Measurements from ENCODE around the gene ARHGAP27.

Gene ARHGAP27

GRCh38 chr17:45374501-45374900 is 58.2 kb downstream of the ARHGAP27 start:
- no peak for TF ChIP-seq ZNF274 (IDR thresholded peaks at IDR 0.05; ENCODE audit: low read depth, low read length)
- no peak overlapping the region for H3K4me3 ChIP-seq (ENCODE audit: low read length)

GRCh38 chr17:45372325-45372869 is 60.3 kb downstream of the ARHGAP27 start:
- H3K4me3 ChIP-seq (ENCODE audit: low read length) = no peak overlapping the region
- TF ChIP-seq ZNF274 (IDR thresholded peaks at IDR 0.05; ENCODE audit: low read depth, low read length) = no peak

GRCh38 chr17:45371414-45372324 is 61.0 kb downstream of the ARHGAP27 start:
- TF ChIP-seq ZNF274 (IDR thresholded peaks at IDR 0.05; ENCODE audit: low read depth, low read length) = no peak
- H3K4me3 ChIP-seq (ENCODE audit: low read length) = peak overlapping the region; percentile 23; the same call in 1 of the 2 replicates

- TF ChIP-seq ZNF274 (IDR thresholded peaks at IDR 0.05; ENCODE audit: low read depth, low read length) = no peak
- H3K4me3 ChIP-seq (ENCODE audit: low read length) = no peak overlapping the region
These were observed 61.7 kb downstream of the ARHGAP27 start for GRCh38 chr17:45370949-45371413.

- TF ChIP-seq ZNF274 (IDR thresholded peaks at IDR 0.05; ENCODE audit: low read depth, low read length) = no peak
- no peak overlapping the region for H3K4me3 ChIP-seq (ENCODE audit: low read length)
These were observed 63.2 kb downstream of the ARHGAP27 start for GRCh38 chr17:45369421-45369820.

GRCh38 chr17:45368651-45369050 is 64.0 kb downstream of the ARHGAP27 start:
- no peak for TF ChIP-seq ZNF274 (IDR thresholded peaks at IDR 0.05; ENCODE audit: low read depth, low read length)
- H3K4me3 ChIP-seq (ENCODE audit: low read length) = no peak overlapping the region

GRCh38 chr17:45367216-45367615 is 65.5 kb downstream of the ARHGAP27 start:
- TF ChIP-seq ZNF274 (IDR thresholded peaks at IDR 0.05; ENCODE audit: low read depth, low read length) = no peak
- H3K4me3 ChIP-seq (ENCODE audit: low read length) = no peak overlapping the region

- no peak for TF ChIP-seq ZNF274 (IDR thresholded peaks at IDR 0.05; ENCODE audit: low read depth, low read length)
- H3K4me3 ChIP-seq (ENCODE audit: low read length) = no peak overlapping the region
These were observed 66.0 kb downstream of the ARHGAP27 start for GRCh38 chr17:45366691-45367090.

- TF ChIP-seq ZNF274 (IDR thresholded peaks at IDR 0.05; ENCODE audit: low read depth, low read length) = no peak
- H3K4me3 ChIP-seq (ENCODE audit: low read length) = no peak overlapping the region
These were observed 66.6 kb downstream of the ARHGAP27 start for GRCh38 chr17:45366049-45366448.

GRCh38 chr17:45364531-45365390 is 67.9 kb downstream of the ARHGAP27 start:
- no peak overlapping the region for H3K4me3 ChIP-seq (ENCODE audit: low read length)
- no peak for TF ChIP-seq ZNF274 (IDR thresholded peaks at IDR 0.05; ENCODE audit: low read depth, low read length)

GRCh38 chr17:45363498-45363897 is 69.2 kb downstream of the ARHGAP27 start:
- no peak overlapping the region for H3K4me3 ChIP-seq (ENCODE audit: low read length)
- TF ChIP-seq ZNF274 (IDR thresholded peaks at IDR 0.05; ENCODE audit: low read depth, low read length) = no peak

- no peak for TF ChIP-seq ZNF274 (IDR thresholded peaks at IDR 0.05; ENCODE audit: low read depth, low read length)
- no peak overlapping the region for H3K4me3 ChIP-seq (ENCODE audit: low read length)
These were observed 70.7 kb downstream of the ARHGAP27 start for GRCh38 chr17:45361976-45362375.

- TF ChIP-seq ZNF274 (IDR thresholded peaks at IDR 0.05; ENCODE audit: low read depth, low read length) = no peak
- H3K4me3 ChIP-seq (ENCODE audit: low read length) = no peak overlapping the region
These were observed 71.2 kb downstream of the ARHGAP27 start for GRCh38 chr17:45361451-45361850.

GRCh38 chr17:45357364-45357997 is 75.2 kb downstream of the ARHGAP27 start:
- H3K4me3 ChIP-seq (ENCODE audit: low read length) = no peak overlapping the region
- no peak for TF ChIP-seq ZNF274 (IDR thresholded peaks at IDR 0.05; ENCODE audit: low read depth, low read length)
